A673 (cell line): ENCODE measurements around the gene SPI1. TPM values are rescaled to one million over a fixed set of nuclear protein-coding genes. Genes with fewer than 3 reads are reported as not detected.

Experiments used
- BruUV-seq: library from RNA; stranded (reverse); fragments of 400-500 nt; replicated peaks from 2 replicates; lab custom pipeline; 2021; lab: Mats Ljungman, UMichigan
- CTCF ChIA-PET: fragments of 300-600 bp; sonication (Branson Sonifier 250); formaldehyde crosslinking; loops from one replicate; lab custom pipeline; 2022; ENCODE audit warnings: antibody characterized with exemption; lab: Charles Lee
- POLR2A ChIA-PET: fragments of 300-600 bp; sonication (Branson Sonifier 250); formaldehyde crosslinking; loops from one replicate; lab custom pipeline; 2022; ENCODE audit warnings: antibody characterized with exemption; ENCODE audit not compliant: low non-redundant PET; lab: Charles Lee
- DNase-seq: peaks from one replicate; pipeline ENCODE4 v3.0.0-alpha.2; 2015; ENCODE audit warnings: low spot score
- H3K27ac ChIP-seq: fragments of 200-600 bp; sonication (generic); 2 replicates; pipeline ENCODE4 v1.5.1; 2016; ENCODE audit warnings: mixed run types, low read depth, mild to moderate bottlenecking, mixed read lengths, antibody characterized with exemption, low read length; ENCODE audit not compliant: poor library complexity, severe bottlenecking
- H3K27me3 ChIP-seq: fragments of 200-600 bp; sonication (generic); replicated peaks from 2 replicates; pipeline ENCODE4 v1.6.1; 2017; ENCODE audit warnings: mixed run types, low read depth, mild to moderate bottlenecking, mixed read lengths, antibody characterized with exemption, low read length; ENCODE audit not compliant: insufficient read depth, poor library complexity
- H3K36me3 ChIP-seq: fragments of 200-600 bp; sonication (generic); 2 replicates; pipeline ENCODE4 v1.6.1; 2016; ENCODE audit warnings: mixed run types, mild to moderate bottlenecking, mixed read lengths, antibody characterized with exemption, low read length; ENCODE audit not compliant: insufficient read depth, poor library complexity, severe bottlenecking
- H3K4me1 ChIP-seq: fragments of 200-600 bp; sonication (generic); 2 replicates; pipeline ENCODE4 v1.6.1; 2017; ENCODE audit warnings: mixed run types, mild to moderate bottlenecking, mixed read lengths, antibody characterized with exemption, low read length; ENCODE audit not compliant: insufficient read depth, poor library complexity, severe bottlenecking
- H3K4me3 ChIP-seq: fragments of 200-600 bp; sonication (generic); 2 replicates; pipeline ENCODE4 v1.5.1; 2016; ENCODE audit warnings: low read depth, mixed run types, mild to moderate bottlenecking, mixed read lengths, low read length; ENCODE audit not compliant: poor library complexity, severe bottlenecking
- H3K9me3 ChIP-seq: fragments of 200-600 bp; sonication (generic); 2 replicates; pipeline ENCODE4 v1.6.1; 2016; ENCODE audit warnings: mixed run types, low read depth, mild to moderate bottlenecking, mixed read lengths, antibody characterized with exemption, low read length; ENCODE audit not compliant: poor library complexity, severe bottlenecking
- CTCF ChIP-seq: fragments of 300-800, 200-600 bp; sonication (generic); conservative IDR thresholded peaks from 2 replicates; pipeline ENCODE4 v1.5.1; 2017; ENCODE audit warnings: low read depth, mild to moderate bottlenecking, antibody characterized with exemption, low read length, moderate library complexity, mixed read lengths
- EZH2 ChIP-seq: fragments of 200-600 bp; sonication (generic); IDR thresholded peaks from 2 replicates; pipeline ENCODE4 v1.6.1; 2017; ENCODE audit warnings: borderline replicate concordance, low read depth, mild to moderate bottlenecking, mixed read lengths, antibody characterized with exemption, low read length; ENCODE audit not compliant: poor library complexity, severe bottlenecking
- intact Hi-C: fragments of 100-400 bp; cut with micrococcal nuclease; formaldehyde crosslinking; loops from one replicate; pipeline ENCODE4 v1.10.0; 2022; ENCODE audit not compliant: unreplicated experiment
- total RNA-seq: library from RNA; stranded (reverse); gene quantifications from 2 replicates; pipeline ENCODE4 v1.2.3, GENCODE V29; 2021

SPI1 gene
- total RNA-seq, 1 experiment from 2014 or later = not detected

GRCh38 chr11:47326198-47326597 is 52.1 kb downstream of the SPI1 start:
- Histone ChIP-seq H3K4me1 (no peaks in the 10 kb centered on the region), H3K27ac (no peak overlapping the region), H3K9me3 (no peaks in the 10 kb centered on the region), H3K36me3 (peaks cover 61% of the 10 kb centered on the region), H3K27me3 (no peaks in the 10 kb centered on the region), H3K4me3 (no peak overlapping the region)
- no peak for TF ChIP-seq EZH2
- TF ChIP-seq CTCF = no peak
- CTCF ChIA-PET = no interaction called here
- POLR2A ChIA-PET = no interaction called here
- DNase-seq = no peak
- intact Hi-C loops = no loop called here
- no TSS peak for BruUV-seq

- Histone ChIP-seq H3K36me3 (peaks cover 65% of the 10 kb centered on the region), H3K4me1 (no peaks in the 10 kb centered on the region), H3K27ac (no peak overlapping the region), H3K9me3 (no peaks in the 10 kb centered on the region), H3K27me3 (no peaks in the 10 kb centered on the region), H3K4me3 (no peak overlapping the region)
- CTCF ChIA-PET = no interaction called here
- intact Hi-C loops = no loop called here
- TF ChIP-seq EZH2 = no peak
- no peak for DNase-seq
- POLR2A ChIA-PET = no interaction called here
- BruUV-seq = no TSS peak
Observed at GRCh38 chr11:47325271-47326041, 52.9 kb downstream of the SPI1 start.

GRCh38 chr11:47324520-47324919 is 53.8 kb downstream of the SPI1 start:
- H3K4me3 ChIP-seq = no peak overlapping the region
- DNase-seq = no peak
- TF ChIP-seq CTCF (no peak), EZH2 (no peak)
- no peaks in the 10 kb centered on the region for H3K27me3 ChIP-seq
- peaks cover 63% of the 10 kb centered on the region for H3K36me3 ChIP-seq
- H3K4me1 ChIP-seq = no peaks in the 10 kb centered on the region
- intact Hi-C loops = loop anchor here (5.0 kb wide), 1 partner anchor 52 kb away; the partner anchor contains the start of gene MADD
- BruUV-seq = no TSS peak
- H3K9me3 ChIP-seq = no peaks in the 10 kb centered on the region
- POLR2A ChIA-PET = interaction anchor here (0.5 kb wide), 1 partner anchor 231 kb away, joined by 3 read pairs; no protein-coding TSS in a partner anchor
- CTCF ChIA-PET = no interaction called here
- peak overlapping the region; percentile 13 for H3K27ac ChIP-seq

GRCh38 chr11:47318166-47318565 is 60.2 kb downstream of the SPI1 start:
- Histone ChIP-seq H3K36me3 (peaks cover 69% of the 10 kb centered on the region), H3K9me3 (no peaks in the 10 kb centered on the region), H3K27ac (peak overlapping the region; percentile 25), H3K4me3 (no peak overlapping the region), H3K27me3 (no peaks in the 10 kb centered on the region), H3K4me1 (no peaks in the 10 kb centered on the region)
- BruUV-seq = no TSS peak
- intact Hi-C loops = no loop called here
- DNase-seq = no peak
- POLR2A ChIA-PET = no interaction called here
- CTCF ChIA-PET = no interaction called here
- TF ChIP-seq EZH2 = no peak
- no peak for TF ChIP-seq CTCF
